GM12891 (cell line): ENCODE data around the gene RUNX2.

ENCODE experiments used
- PAX5 ChIP-seq: IDR thresholded peaks from 2 replicates; pipeline ENCODE4 v1.6.1; 2011; ENCODE audit warnings: low read length, moderate library complexity, mild to moderate bottlenecking; ENCODE audit not compliant: insufficient read depth, severe bottlenecking
- POLR2A ChIP-seq: IDR thresholded peaks from 2 replicates; pipeline ENCODE4 v1.6.1; 2011; ENCODE audit warnings: low read depth, low read length, control low read depth
- POLR2AphosphoS5 ChIP-seq: IDR thresholded peaks from 2 replicates; pipeline ENCODE4 v1.6.1; 2011; ENCODE audit warnings: low read depth, low read length, control low read depth
- POU2F2 ChIP-seq: IDR thresholded peaks from 2 replicates; pipeline ENCODE4 v1.6.1; 2011; ENCODE audit warnings: low read depth, mild to moderate bottlenecking, control low read depth, low read length, moderate library complexity
- SPI1 ChIP-seq: IDR thresholded peaks from 2 replicates; pipeline ENCODE4 v1.6.1; 2011; ENCODE audit warnings: low read depth, low read length, control low read depth
- TAF1 ChIP-seq: IDR thresholded peaks from 2 replicates; pipeline ENCODE4 v1.6.1; 2011; ENCODE audit warnings: low read depth, low read length, control low read depth

DNA sequence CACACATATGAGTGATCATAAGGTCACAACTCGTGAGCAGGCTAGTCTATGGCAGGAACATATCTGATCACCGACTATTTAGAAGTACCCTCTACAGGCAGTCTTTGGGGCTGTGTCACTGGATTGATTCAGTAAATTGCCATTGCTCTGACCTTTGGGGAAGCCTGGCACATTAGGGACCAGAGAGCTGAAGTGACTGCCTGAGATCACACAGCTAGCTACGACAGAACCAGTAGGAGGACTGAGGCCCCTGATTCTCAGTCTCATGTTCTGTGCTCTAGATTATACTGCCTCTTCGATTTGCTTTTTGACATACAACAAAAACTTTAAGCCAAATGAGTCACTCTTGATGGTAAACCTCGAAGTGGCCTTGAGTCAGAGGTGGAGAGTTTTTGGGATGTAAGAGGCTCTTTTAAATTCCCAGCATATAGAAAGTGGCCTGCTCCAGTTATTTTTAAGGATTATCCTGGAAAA lies 297.1 kb downstream of the RUNX2 start:
- no peak for TF ChIP-seq SPI1
- no peak for TF ChIP-seq TAF1
- no peak for TF ChIP-seq POLR2AphosphoS5
- no peak for TF ChIP-seq POLR2A
- TF ChIP-seq PAX5, result no peak
- no peak for TF ChIP-seq POU2F2
